NCI-H1930 (cell line): Measurements from ENCODE around the gene ATF6.

Experiments used
- DNase-seq, 2 experiments: peaks; one replicate each; lab custom pipeline; 2025; lab: John Stamatoyannopoulos, UW

Gene ATF6

DNA sequence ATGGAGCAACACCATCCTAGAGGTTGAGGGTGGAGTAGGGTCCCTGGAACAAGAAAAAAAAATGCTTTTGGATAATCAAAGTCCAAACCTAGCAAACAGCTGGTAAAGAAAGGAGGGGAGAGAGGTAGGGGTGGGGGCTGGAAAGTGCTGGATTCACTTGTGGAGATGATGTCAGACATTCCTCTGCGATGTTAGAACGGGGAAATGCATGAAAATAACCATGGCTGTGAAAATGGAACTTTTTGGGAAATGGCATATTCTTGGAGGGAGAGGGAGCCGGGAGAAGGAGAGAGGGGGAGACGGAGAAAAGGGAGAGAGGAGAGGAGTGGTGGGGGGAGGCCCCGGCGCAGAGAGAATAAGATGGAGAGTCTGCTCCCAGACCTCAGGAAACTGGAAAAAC, 203.9 kb downstream of the ATF6 start:
- no peak for DNase-seq

DNA sequence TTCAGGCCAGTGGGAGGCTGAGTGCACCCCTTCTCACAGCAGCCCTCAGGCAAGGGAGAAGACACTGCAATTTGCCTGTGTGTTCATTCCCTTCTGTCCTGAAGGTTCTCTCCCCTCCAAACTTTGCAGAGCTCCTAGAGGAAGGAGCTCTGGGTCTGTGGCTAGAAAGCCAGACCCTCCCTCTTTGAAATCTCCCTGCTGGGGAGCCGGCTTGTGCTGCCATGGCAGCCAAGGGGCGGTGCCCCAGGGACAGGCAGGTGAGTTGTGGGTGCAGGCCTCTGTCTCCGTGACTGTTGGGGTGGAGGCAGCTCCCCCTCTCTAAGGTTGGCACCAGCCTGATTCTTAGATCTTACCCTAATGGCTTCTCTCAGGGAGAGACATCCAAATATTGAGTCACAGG, 204.5 kb downstream of the ATF6 start:
- no peak for DNase-seq

DNA sequence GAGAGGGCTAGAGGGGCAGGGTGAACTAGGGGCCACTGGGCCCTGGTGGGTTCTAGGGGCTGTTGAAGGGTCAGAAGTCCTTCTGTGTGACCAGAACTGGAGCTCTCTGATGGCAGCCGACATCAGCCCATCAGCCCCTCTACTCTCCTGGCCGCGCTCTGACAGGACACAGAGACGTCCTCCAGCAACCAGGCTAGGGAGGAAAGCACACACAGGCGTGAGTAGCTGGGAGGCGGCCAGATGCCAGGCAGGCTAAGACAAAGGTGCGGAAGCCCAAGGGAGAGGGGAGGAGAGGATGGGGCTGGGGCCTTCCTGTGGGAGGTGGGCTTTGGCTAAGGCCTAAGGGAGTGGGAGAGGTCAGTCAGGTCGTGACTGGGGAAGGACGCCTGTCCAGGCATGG, 206.7 kb downstream of the ATF6 start:
- DNase-seq: no peak

DNA sequence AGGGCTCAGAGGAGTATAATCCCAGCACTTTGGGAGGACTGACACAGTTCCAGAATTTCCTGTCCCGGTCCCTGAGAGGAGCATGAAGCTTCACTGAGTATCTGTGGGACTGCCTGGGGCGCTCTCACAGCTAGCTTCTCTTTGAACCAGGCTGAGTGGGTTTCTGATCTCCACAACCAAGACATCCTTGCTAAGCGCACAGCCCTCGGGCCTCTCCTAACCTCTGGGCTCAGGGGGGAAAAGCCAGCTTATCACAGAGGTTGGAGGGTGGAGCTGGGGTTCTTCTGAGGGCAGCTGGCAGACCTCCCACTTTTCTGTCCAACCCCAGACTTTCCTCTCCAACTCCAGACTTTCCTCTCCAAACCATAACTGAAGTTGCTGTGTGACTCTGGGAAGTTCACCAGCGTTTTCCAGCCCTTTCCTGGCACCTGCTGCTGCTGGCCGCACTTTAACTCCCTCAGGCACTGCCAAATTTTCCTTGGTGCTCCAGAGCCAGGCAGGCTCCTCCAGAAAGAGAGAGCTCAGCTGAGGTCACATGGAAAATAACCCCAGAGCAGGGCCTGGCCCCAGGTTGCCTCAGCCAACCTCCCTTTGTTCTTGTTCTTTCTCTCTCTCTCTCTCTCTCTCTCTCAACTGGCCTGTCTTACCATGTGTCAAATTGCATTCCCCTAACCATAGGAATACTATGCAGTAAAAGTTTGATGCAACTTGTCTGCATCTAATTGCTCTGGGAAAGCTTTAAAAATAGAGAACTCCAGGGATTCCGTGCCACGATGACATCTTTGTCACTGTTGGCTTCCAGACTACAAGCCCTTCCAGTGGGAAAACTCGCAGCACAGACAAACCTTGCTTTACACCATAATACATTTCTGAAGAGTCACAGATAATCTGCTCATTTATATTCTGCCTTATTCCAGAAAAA, 208.1 kb downstream of the ATF6 start:
- DNase-seq: no peak

DNA sequence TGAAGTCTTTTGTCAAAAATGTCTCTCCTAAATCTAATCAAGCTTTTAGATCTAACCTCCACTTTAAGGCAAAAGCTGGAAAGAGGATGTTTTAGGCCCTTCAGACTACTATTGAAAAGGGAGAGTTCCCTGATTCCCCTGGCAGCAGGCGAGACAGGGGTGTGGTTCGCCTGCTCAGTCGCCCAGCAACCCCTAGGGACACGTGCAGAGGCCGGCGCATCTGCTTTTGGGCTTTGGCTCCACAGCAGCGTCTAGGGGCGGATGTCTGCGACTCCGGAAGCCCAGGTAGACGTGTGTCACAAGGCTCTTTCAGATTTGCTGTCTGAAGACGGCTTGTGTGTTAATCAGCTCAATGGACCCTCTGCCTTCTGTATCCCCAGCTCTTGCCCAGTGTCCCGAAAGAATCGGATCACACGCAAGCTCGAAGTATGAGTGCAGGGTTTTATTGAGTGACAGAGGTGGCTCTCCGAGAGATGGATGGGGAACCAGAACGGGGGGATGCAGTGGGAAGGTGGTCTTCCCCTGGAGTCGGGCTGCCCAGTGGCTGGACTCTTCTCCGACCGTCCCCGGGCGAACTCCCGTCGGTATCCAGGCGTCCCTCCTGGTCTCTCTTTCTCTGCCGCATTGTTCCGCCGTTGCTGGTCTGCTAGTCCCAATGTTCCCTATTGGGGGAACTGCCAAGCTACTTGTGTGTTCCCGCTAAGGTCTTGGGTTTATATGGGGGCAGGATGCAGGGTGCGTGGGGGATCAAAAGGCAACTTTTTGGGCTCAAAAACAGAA, 212.1 kb downstream of the ATF6 start:
- no peak for DNase-seq

DNA sequence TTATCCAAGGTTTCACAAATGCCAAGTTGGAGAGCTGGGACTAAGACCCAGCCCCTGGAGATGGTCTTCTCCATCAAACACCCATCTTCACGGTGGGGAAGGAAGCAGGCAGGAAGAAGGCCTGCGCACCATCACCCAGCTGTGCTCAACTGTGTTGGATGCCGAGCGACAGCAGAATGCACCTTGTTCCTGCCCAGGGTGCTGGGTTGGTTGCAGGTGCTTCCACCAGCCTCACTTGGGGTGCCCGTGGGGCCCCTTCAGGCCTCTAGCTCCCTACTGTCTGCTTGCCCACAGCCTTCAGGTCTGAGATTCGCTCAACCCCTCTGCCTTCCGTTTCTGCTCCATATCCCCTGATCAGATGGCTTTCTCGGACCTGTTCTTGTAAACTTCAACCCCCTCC, 215.0 kb downstream of the ATF6 start:
- DNase-seq: no peak

DNA sequence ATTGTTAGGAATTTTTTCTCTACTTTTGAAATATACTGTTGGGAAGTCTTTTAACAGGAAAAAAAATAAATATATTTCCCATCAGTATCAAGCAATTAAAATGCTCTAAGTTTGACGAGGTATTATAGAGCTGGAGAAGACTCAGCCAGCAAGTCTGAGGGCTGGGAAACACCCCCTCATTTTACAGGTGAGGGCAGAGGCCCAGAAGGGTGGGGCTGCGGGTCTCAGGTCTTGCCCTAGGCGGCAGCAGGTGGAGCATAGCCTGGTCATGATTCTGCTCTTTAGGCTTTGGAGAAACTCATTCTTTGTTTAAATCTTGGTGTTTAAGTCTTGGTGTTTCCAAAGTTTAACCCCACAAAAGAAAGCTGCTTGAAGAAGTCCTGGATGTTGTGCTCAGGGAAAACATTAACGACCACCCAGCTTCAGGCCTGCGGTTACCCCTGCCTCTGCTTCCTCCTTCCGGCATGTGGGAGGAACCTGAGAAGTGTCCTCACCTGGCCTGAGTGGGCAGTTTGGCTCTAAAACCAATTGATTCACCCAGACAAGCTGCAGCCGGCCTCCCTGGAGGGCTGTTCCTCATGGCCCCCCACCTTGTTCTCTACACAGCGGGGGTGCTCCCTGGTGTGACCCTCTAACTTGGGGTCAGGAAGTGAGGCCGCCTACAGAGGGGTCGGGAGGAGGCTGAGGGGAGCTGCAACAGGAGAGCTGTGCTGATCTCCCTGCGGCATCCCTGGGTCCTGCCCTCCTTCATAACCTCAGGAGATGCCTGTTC, 215.8 kb downstream of the ATF6 start:
- no peak for DNase-seq

DNA sequence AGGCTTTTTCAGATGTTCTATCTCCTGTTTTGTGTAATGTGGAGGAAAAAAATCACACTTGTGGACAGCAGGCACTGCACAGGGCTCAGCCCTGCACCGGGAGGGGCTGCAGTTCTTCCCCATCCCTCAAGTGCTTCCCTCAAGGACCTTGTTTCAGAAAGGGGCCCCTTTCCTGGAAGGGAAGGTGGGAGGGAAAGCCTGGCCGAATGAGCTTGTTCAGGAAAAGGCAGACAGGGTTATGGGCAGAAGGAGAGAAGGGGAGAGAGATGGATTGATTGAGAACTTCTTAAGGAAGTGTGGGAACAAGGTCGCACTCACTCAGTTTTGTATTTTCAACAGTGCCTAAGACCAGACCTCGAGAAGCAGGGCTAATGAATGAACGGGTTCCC, 216.4 kb downstream of the ATF6 start:
- no peak for DNase-seq

DNA sequence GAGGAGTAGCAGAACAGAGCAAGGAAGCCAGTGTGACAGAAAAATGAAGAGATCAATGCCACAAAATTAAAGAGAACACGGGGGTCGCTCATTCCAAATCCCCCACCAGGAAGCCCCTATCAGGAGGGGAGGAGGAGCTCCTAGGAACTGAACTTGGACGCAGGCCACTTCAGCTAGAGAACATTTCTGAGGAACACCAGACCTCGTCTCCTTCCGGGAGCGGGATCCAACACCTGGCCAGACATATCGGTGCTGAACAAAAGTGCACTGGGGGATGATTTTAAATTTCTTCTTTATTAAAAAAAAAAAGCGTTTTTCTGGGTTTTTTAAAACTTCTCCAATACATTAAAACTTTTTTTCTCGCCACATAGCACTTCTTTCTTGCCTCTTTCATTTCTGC, 216.8 kb downstream of the ATF6 start:
- DNase-seq: no peak

DNA sequence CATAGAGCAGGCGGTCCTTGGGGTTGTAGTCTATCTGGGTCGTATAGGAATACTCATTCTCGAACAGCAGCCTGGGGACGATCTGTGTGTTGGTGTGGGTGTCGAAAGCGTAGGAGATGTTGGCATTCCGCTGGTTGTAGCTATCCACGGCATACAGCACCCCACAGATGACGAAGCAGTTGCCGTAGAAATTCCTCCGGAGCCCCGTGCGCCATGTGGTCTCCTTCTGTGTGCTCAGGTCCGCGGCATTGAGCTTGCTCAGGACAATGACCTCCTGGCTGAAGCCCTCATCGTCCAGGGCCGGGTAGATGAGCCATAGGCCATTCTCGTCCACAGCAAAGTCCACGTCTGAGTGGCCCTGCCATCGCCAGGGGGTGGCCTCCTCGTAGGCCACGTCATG, 217.6 kb downstream of the ATF6 start:
- no peak for DNase-seq

DNA sequence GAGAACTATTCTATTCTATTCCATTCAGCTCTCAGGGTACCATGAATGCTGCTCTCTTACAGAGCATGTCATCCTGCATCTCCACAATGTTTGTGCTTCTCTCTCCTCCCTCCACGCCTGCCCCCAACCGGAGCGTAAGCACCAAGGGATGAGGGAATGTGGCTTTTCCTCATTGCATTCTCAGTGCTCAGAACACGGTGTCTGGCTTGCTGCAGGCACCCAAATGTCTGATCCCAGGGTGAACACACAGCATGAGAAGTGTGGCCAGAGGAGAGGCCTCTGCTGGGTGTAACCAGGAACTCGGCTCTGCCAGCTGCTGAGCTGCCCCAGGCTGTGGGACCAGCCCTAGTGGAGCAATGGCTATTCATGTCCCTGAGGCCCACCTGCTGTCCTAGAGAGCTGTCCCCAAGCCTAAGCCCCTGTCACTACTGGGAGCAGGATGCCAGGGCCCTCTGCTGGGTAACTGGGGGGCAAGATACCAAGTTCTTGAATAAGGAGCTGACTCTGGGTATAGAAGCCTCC, 219.2 kb downstream of the ATF6 start:
- no peak for DNase-seq

DNA sequence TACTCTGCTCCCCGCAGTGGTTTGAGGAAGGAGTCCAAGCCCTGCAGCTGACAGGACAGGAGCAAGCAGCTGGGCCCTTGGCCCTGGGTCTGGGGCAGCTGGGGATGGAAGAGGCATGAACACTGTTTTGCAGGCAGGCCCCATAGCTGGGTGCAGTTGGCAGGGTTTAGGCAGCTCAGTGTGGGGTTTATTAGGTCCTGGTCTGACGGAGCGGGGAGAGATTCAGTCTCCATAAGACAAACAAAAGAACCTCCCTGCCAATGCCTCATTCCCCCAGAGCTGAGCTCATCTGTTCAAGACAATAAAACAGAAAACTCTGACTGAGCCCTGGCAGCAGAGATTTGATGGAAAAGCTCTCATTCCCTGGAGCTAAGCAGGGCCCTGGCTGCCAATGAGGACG, 220.2 kb downstream of the ATF6 start:
- DNase-seq: no peak

DNA sequence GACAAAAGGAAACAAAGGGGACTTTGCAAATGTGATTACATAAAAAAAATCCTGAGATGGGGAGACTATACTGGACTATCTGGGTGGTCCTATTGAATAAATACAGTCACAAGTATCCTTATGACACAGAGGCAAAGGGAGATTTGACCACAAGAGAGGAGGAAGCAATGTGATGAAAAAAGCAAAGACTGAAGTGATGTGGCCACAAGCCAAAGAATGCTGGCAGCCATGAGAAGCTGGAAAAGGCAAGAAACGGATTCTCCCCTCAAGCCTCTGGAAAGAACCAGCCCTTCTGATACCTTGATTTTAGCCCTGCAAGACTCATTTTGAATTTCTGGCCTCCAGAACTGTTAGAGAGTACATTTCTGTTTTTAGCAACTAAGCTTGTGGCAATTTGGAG, 221.2 kb downstream of the ATF6 start:
- no peak for DNase-seq

DNA sequence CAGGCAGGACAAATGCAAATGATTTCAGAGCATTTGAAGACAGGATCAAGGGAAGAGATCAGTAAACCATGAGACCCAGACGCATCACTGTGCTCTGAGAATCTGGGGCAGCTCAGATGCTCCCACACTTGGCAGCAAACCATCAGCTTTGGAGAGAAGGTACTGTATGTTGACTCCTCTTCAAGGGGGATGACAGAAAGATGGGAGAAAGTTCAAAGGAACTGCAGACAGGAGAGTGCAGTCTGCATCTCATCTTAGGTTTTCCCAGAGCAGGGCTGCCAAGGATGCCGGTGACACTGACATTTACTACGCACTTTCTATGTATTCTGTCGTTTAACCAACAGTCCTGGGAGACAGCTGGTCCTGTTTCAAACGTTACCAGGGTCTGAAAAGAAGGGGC, 221.8 kb downstream of the ATF6 start:
- DNase-seq: no peak

DNA sequence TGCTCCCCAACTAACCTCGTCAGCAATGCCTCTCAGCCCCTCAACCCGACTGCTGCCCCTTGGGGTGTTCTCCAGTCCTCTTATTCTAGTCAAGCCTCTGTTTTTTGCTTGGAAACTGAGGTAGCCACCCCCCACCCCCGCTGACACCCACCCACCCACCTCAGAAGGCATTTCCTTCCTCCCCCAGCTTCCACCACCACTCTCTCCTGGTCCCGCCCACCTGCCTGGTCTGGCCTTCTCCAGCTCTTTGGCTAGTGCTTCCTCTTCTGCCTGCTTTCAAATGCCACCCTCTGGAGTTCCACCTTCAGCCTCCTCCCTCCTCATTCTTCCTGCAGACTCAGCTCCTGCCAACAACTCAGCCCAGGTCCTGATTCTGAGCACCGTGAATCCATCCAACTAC, 222.3 kb downstream of the ATF6 start:
- no peak for DNase-seq

DNA sequence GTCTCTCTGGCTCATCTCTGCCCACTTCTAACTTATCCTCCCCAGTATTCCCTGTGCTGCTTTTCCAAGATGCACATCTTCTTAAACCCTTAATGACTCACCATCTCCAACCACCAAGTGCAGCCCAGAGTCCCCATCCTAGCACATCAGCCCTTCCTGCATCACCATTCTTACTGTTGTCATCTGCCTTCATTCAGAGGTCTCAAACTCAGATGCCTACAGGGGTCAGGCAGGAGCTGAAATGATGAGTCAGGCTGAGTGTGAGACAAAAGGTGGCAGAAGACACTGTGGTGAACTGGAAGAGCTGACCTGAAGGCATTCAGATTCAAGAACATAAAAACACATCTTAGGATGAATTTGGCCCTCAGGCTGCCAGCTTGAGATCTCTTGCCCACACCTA, 223.0 kb downstream of the ATF6 start:
- DNase-seq: no peak

DNA sequence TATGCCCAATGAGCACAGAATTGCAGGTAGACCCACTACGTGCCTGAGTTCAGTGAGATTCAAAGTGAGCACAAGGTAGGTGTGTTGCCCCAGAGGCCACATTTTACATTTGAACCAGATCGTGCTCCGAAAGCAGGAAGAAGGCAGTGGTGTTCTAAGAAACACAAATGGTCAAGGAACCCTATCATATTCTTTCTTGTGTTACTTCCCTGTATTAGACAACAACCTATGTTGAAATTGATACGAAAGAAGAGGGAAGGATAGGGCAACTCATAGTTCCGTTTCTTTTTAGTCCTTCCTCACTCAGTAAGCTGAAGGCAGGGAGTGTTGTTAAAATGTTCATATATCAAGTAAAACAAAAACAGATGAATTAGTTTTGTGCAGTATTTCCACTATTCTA, 223.7 kb downstream of the ATF6 start:
- DNase-seq: no peak

DNA sequence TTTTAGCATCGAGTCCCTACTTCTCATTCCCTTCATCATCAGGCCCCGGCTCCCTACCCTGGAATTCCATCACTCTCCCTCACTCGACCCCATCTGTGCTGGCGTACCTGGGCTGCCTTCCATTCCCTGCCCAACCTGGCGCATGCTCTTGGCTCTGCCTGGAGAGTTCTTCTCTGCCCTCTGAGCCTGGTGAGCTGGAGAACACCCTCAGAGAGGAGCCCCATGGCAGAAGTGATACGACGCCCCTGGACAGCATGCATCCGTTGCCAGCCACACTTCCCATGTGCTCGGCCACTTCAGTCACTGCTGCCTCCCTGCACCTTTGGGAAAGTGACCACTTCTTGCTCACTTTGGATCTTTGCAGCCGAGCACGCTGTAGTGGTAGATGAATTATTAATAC, 227.5 kb downstream of the ATF6 start:
- DNase-seq: no peak

DNA sequence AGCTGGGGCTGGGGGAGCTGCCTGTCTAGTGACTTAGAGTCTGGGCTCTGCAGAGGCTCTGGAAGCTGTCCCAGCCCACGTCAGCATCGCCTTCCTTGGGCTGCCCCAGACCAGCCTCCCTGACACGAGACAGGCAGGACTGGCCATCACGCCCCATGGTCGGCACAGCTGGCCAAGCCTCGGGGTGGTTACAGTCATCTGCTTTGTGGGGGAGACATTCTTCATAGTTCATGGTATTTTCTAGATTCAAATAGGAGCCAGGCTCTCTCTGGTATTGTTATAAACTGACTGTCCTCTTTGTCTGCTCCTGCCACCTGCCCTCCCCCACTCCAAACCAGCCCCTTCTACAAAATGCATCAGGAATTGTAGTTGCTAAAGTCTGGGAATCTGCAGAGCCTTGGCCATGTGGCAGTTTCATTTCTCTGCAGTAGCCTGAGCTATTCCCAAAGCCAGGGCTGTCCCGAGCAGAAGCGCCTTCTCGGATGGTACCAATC, 228.1 kb downstream of the ATF6 start:
- DNase-seq: no peak

DNA sequence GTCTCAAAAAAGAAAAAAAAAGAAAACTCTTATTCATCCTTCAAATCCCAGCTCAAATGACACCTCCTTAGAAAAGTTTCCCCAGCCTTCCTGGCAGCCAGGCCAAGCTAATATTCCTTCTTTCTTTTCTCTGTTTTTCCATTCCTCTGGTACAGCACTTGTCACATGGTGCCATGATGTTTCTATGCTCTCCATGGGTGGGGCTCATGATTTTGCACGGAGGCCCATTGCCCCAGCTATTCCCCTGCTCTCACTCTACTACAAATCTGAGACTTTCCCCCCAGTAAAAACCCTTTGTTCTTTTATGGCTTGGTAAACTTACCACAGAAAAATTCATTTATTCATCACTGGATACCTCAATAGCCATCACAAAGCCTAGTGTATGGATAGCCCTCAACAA, 231.0 kb downstream of the ATF6 start:
- DNase-seq: no peak

DNA sequence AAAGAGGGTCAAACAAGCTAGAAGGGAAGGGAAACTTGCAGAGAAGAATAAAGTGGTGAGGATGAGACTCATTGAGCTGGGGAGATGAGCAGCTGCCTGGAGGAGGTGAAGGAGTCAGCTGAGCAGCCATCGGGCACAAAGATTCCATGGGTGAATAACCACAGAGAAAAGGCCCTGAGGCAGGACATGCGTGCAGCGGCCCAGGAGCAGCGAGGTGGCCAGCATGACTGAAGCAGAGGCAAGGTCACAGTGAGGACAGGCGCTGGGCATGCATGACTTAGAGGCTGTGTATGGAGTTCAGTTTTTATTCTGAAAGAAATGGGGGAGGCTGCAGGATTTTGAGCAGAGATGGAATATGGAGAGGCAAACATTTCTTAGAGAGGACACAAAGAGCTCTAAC, 232.7 kb downstream of the ATF6 start:
- no peak for DNase-seq
